Dedifferentiated amniotic fluid mesenchymal stem cell (primary cell): ENCODE data around the gene NCKAP1.

Source experiments
- DNase-seq: peaks from one replicate; pipeline ENCODE4 v3.0.0-alpha.2; 2016; ENCODE audit errors: extremely low spot score

Gene NCKAP1

DNA sequence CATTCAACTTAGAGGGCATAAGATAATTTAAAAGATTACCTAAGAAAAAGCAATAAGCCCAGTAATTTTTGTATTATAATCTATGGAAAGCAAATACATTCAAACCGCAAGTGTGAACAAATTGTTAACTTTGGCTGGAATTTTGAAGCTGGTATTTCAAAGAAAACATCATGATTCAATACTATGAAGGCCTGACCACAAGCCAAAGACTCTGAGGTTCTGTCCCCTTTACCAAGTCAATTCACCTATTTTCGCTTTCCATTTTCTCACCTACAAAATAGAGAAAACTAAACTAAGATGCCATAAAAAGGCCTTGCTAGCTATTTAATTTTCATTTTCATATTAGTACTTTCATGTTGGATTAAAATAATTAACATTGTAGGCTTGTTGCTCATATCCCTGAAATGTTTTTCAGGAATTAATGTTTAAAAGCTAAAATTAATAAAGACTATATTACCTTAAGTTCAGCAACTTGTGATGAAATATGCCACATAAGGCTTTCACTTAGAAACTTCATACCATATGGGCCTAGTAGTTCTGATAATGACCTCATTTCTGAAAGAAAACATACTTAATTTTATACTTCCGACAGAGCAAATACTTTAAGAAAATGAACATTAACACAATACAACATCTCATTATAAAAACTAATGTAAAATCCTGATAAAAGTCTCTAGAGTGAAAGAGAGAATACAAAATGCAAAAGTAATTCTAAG, 86.2 kb downstream of the NCKAP1 start:
- DNase-seq = no peak

DNA sequence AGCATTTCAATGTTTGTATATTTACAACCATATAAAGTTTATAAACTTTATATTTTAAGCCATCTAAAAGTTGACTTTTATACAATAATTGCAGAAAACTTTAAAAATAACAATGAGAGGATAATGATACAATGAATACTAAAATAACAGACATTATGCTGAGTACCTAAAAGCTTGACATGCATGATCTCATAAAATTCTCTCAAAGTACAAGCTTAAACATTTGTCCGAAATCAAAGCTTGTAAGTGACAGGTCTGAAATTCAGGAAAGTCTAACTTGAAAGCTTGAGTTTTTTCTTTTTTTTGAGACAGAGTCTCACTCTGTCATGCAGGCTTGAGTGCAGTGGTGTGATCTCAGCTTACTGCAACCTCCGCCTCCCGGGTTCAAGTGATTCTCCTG, 87.7 kb downstream of the NCKAP1 start:
- no peak for DNase-seq

DNA sequence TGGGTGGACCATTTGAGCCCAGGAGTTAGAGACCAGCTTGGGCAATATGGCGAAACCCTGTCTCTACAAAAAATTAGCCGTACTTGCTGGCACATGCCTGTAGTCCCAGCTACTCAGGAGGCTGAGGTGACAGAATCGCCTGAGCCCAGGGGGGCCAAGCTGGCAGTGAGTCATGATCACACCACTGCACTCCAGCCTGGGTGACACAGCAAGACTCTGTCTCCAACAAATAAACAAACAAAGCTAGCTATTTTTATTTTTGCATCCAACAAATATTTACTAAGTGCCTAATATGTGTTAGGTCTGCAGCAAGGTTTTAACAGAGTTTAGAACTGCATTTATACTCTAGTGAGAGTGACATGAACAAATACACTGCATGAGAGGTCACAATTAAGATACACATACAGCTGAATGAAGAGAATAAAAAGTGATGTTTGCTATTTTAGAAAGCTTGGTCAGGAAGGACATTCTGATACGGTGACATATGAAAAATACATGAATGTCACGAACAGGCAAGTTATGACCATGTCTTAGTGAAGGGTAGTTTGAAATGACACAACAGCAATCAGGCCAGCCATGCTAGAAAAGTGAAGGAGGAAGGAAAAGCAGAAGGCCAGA, 88.6 kb downstream of the NCKAP1 start:
- DNase-seq = no peak

DNA sequence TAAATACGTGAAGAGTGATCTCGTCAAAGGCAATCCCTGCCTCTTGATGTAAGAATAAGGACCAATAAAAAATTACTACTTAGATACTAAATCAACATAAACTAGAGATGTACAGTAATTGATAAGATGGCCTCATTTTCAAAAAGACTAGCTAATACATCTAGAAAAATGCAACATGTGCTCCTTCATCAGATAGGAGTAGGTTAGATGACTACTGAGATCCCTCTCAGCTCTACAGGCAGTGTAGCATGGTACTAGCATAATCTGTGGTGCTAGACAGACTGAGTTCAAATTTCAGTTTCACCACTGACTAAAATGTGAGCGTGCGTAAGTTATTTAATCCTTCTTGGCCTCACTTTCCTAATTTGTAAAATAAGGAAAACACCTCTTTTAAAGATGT, 89.2 kb downstream of the NCKAP1 start:
- DNase-seq = no peak

DNA sequence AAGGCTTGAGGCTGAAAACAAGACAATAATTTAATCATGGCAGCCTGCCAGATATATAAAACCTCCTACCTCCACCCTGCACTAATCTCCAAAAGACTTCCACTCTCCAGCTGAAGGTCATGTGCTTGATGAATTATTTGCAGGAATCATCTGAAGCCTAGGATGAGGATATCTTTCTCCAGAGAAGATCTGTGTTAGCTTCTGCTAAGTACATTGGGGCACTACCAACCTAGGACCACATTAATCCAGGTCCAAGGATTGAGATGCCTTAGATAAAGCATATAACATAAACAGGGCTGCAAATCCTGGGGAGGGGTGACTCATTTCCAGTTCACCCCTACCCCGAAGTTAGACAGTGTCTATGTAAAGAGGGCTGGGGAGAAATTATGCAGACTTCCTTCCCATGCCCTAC, 91.3 kb downstream of the NCKAP1 start:
- no peak for DNase-seq

DNA sequence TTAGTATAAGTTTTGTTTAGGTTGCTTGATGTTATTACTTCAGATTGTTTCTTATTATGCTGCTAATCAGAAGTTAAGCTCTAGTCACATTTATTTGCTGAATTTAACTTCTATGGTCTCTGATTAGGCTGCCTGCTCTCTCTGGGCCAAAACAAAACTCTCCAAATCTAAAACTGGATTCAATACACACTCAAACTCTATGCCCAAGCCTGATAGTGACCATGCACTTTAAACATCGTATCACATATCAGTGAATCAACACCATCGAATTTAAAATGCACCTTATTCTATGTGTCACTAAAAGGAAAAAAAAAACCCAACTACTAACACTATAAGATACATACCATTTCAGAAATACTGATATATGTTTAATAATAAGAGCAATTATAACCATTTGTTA, 94.9 kb downstream of the NCKAP1 start:
- no peak for DNase-seq

DNA sequence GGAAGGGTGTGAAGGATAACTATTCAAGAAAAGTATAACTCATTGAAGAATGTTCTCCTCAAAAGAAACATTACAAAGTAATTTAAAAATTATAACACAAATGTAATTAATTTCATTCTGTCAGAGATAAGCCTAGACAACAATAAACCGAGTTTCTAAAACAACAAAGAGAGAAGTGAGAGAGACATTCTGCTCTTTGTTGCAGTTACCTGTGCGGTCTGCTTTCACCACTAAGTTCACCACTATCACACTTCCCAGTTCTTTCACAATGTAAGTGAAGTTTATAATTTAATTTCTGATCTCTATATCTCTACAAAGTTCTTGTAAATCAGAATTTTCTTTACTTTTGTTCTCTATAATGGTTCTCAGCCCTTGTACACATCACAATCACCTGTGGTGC, 95.5 kb downstream of the NCKAP1 start:
- DNase-seq = no peak

DNA sequence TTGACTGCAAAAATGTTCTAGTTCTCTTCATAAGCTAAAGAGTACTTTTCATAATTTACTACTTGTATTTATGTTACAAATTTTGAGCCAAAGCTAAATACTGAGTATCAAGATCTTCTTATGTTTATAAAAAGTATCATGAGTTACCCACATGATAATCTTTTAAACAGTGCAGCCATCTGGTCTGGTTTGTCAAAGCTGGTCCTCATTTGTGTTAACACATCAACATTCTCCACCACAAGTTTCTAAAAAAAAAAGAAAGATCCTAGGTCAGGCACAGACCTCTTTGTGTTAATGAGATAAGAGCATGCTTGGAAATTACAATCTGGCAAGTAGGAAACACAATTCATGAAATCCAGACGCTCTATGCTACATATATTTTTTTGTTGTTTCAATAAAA, 96.3 kb downstream of the NCKAP1 start:
- no peak for DNase-seq

DNA sequence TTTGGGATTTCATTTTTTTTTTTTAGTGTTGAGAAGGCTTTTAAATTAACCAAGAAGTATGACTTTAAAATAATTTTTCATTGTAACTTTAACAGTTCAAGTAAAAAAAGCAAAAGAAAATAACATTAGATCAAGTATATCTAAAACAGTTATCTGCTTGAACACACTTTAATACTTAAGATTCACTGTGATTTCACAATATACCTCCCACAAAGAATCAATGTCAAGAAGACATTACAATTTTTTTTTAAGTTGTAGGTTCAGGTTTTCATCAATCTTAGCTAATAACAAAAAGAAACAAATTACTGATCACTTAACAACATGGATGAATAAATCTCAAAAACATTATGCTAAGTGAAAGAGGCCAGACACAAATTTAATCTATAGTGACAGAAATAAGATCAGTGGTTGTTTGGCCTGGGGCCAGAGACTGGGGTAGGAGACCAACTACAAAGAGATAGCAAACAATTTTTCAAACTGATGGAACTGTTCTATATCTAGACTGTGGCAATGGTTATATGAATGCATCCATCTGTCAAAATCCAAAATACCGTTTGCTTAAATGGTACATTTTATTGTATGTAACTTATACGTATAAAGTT, 97.0 kb downstream of the NCKAP1 start:
- DNase-seq = no peak

DNA sequence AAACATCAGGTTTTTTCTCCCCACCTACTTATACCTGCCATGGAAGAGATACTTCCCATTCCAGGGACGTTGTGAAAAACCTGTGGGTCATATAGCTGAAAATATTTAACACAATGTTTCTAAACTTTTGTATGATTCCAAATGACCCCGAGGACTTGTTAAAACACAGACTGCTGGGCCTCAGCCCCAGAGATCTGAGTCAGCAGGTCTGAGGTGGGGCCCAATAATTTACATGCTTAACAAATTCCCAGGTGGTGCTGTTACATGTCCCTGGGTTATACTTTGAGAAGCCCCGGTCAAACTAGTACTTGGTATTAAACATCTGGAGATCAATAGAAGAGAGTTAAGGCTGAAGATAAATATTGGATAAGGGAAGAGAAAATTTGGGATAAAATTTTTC, 100.4 kb downstream of the NCKAP1 start:
- DNase-seq = no peak

DNA sequence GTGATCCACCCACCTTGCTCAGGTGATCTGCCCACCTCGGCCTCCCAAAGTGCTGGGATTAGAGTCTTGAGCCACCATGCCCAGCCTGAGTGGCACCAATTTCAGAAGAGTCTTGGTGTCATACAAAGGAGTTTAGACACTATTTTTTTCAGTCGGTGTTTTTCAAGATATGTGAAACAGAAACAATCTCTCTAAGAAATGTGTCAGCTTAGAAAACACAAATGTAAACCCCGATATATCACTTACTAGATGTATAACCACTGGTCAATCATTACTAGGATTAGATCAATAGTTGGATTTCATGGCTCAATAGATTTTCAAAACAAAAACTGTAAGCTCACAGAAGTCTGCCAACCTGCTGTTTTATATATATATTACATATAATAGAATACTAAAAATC, 104.6 kb downstream of the NCKAP1 start:
- no peak for DNase-seq

DNA sequence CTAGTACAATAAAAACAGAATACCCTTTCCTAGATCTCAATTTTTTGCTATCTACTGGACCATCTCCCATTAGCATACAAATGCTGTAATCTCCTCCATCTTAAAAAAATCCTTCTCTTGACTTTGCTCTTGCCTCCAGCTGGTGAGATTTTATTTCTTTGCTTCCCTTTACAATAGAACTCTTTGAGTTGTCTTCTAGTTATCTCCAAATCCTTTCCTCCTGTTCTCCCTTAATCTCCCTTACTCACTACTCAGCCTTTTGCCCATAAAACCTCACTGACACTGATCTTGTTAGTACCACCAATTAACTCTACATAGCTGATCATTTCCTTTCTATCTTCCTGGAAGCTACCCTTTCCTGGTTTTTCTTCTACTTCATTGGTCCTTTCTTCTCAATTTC, 108.3 kb downstream of the NCKAP1 start:
- no peak for DNase-seq

DNA sequence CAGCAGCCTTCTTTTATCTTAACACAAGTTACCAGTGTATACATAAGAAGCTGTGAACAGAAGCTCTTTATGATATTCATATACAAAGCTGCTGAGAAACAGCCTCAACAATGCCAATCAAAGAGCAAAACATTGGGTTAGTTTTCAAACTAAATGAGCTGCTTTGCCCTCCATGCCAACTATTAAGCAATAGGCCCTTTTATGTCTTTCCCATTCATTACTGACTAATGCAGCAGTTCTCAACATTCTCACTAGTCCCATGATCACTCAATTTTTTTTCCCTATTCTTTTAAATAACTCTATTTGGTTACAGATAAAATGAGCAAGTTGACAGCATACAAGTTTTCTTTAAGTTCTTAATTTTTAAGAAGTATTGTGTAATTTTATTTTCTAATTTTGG, 114.0 kb downstream of the NCKAP1 start:
- DNase-seq = no peak

DNA sequence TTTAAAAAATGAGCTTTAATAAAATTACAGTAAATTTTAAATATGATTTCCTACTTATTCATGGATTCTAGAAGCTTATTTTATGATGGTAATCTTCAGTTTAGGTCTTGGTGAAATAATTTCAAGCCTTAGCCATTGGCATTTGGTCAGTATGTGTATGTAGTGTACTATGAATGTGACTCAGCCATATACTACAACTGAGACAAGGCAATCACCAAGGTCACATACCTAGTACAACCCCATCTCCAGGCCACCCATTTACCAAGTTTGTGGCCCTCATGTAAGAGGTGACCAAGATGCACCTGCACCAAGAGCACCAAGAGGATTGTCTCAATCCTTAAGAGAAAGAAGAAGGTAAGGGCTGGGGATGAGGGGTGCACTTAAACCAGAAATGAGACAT, 117.0 kb downstream of the NCKAP1 start:
- no peak for DNase-seq

DNA sequence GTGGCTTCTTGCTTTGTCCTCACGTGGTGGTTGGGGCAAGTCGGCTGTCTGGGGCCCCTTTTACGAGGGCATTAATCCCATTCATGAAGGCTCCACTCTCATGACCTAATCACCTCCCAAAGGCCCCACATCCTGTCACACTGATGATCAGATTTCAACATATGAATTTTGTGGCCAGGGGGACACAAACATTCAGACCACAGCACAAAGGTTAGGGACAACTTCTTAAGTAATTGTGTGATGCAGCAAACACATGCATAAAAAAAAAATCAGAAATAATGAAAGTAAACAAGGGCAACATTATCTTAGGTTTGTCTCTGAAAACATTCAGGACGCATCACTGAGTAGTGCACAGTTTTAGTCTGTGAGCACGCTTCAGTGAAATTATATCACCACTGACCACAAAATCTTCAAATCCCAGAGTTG, 117.6 kb downstream of the NCKAP1 start:
- no peak for DNase-seq

DNA sequence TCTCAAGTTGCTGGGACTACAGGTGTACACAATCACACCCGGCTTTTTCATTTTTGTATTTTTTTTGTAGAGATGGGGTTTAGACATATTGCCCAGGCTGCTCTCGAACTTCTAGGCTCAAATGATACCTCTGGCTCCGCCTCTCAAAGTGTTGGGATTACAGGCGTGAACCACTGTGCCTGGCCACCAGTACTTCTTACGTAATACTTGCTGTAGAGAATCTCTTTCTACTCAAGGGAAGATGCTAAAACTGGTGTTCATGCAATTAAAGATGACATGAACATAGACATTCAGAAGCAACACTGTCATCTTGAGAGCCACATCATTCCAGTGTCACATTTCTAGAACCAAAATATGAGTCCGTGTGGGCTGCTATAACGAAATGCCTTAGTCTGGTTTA, 118.2 kb downstream of the NCKAP1 start:
- DNase-seq = no peak

DNA sequence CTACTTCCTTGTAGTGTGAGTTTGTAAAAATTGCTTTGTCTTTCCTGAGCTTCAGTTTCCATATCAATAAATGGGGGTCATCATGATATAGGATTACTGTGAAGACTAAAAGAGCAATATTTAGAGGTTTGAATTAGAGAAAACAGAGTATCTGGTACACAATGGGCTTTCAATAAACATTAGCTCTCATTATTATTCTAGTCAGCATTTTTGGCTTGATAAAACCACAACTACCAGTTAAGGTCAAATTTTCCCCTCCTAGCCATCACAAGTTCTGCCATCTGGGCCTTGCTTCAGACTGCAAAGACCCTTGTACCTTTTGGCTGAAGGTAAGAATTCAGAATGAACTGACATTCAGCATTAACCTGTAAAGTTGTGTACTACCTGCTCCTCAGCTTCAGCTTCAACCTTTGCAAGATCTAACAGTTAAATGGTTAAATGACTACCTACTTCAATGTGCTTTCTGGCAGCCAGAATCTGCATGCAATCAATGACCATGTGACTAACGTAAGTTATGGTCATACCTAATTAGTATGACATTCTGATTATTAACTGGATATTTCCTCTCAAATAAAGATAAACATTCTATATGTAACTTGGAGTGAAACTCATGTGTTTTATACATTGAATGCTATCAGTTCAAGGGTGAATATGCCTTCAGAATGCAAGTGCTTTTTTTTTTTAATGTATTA, 119.2 kb downstream of the NCKAP1 start:
- DNase-seq = no peak

DNA sequence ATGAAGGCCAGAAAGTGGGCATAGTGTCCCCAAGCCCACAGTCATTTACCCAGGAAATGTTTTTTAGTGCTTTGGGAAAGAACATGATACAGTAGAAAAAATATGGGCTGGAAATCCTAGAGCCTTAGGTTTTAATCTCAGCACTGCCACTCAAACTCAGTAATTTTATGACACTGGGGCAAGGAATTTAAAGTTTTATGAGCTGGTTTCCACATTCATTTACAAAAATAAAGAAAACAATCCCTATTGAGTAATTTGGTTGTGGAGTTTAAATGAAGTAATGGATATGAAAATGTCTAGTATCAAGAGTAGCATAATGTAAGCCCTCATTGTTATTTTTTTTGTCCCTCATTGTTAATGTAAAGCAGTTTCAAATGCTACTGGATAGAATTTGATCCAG, 120.3 kb downstream of the NCKAP1 start:
- no peak for DNase-seq

DNA sequence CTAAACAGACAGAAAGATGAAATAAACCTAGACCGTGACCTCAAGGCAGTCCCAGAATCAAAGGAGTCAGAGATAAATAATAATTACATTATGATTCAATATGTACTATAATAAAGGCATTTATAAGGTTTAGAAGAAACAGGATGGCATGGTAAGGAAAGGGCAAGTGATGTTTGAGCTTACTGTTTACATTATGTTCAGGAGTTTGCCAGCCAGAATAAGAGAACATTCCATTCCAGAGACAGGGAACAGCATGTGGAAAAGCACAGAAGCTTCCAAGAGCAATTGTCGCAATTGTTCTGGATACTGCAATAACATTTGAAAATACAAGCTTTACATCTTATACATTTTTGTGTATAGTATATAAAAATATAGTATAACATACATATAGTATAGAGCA, 121.8 kb downstream of the NCKAP1 start:
- no peak for DNase-seq

DNA sequence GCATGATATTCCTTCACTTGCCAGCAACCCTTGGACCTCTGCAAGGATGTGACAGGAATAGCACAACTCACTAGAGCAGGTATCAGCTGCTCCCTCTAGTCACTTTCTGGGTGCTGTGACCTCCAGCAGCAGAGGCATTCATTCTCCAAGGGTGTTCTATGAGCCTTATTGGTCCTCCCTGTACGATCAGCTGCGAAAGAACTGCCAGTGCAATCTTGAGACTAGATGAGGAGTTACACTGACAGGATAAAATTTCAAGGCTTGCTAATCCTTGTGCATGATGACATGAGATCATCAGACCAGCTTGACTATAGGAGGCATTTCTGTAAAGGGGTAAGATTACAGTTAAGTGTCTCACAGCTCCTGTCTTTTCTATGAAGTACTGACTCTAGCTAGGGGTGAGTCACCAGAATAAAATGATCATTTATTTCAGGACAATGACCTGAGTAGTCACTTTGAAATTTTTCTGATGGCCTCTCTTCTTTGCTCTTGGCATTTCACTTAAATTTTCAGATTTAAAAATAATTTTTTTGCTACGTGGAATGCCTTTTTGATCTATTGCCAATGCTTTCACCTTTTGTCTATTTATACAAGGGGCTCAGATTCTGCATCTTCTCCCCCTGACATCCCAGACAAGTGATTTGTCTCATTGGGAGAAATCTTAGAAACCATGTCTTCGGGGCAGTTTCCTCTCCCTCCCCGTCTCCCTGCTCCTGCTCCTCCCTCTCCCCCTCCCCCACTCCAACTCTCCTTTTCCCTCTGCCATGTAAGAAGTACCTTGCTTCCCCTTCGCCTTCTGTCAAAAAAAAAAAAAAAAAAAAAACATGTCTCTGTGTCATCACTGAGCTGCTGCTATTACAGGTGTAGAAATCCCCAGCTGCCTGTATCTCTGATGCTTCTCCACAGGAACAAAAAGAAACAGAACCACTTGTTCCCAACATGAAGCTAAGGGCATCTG, 122.6 kb downstream of the NCKAP1 start:
- peak; percentile 84 for DNase-seq

DNA sequence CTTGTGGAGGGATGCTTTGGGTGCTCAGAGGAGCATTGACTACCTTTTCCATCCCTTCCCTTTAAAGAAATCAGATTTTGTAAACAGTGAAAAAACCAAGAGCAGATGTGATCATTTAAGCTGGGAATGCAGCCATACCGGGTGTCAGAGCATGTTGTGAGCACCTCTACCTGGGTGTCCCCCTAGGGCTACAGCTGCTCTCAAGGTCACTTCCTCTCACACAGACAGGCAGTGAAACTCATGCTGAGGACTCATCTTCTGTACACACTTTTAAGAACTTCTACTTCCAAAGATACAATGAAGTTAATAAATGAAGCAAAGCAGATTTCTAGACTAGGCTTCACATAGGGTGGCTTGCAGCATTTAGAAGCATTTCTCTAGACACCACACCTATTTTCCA, 123.4 kb downstream of the NCKAP1 start:
- DNase-seq = no peak

DNA sequence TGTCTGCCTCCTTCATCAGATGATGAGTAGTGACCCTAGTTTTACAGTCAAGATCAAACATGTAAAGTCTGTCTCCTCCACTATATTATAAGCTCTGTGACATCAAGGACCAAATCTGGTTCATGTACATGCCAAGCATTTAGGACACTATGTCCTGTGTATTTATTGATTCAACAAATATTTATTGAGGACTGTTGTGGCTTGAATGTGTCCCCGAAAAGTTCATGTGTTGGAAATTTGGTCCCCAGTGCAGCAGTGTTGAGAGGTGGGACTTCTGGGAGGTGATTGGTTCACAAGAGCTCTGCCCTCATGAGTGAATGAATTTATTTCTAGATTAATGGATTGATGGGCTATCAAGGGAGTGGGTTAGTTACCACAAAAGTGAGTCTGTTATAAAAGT, 125.2 kb downstream of the NCKAP1 start:
- no peak for DNase-seq
